ENCODE measurements around the gene ZBTB8A.
A peak's percentile ranks its signal among the peaks of the same experiment; 100 is the strongest.

ZBTB8A gene

GRCh38 chr1:32494711-32495337 is 44.4 kb upstream of the ZBTB8A start:
- H3K4me3 ChIP-seq (ENCODE audit: insufficient read depth in 1 of 2, low read depth in 1 of 2, low read length in 2 of 2), result no peak overlapping the region
- no peak overlapping the region for H4K91ac ChIP-seq (ENCODE audit: low read length)
- no peak overlapping the region for H3K9ac ChIP-seq (ENCODE audit: low read length)
- H3K23ac ChIP-seq (ENCODE audit: low read length in 2 of 2), result no peak overlapping the region
- H3K36me3 ChIP-seq (ENCODE audit: control insufficient read depth in 1 of 2, insufficient read depth in 2 of 2, low read depth in 1 of 2, low read length in 2 of 2), result no peaks in the 10 kb centered on the region
- H2AFZ ChIP-seq (ENCODE audit: low read depth, low read length), result no peak overlapping the region
- H4K8ac ChIP-seq (ENCODE audit: low read length), result no peak overlapping the region
- H3K14ac ChIP-seq (ENCODE audit: low read length in 2 of 2), result no peak overlapping the region
- no peak overlapping the region for H2BK120ac ChIP-seq (ENCODE audit: low read depth, low read length)
- no peaks in the 10 kb centered on the region for H3K79me1 ChIP-seq (replicated peaks; ENCODE audit: low read length, poor library complexity, severe bottlenecking)
- no peak overlapping the region for H3K4me2 ChIP-seq (ENCODE audit: low read length, poor library complexity, severe bottlenecking)
- H3K27me3 ChIP-seq (ENCODE audit: control insufficient read depth in 1 of 2, insufficient read depth in 1 of 2, low read length in 2 of 2), result no peaks in the 10 kb centered on the region
- no peak overlapping the region for H3K18ac ChIP-seq (ENCODE audit: low read depth in 1 of 2, low read length in 2 of 2)
- H3K4me1 ChIP-seq (ENCODE audit: control insufficient read depth, insufficient read depth, low read depth, low read length), result no peaks in the 10 kb centered on the region
- H3K27ac ChIP-seq (ENCODE audit: low read length, poor library complexity, severe bottlenecking), result no peak overlapping the region
- 92% methylated on average over 6 of the region's 7 CpGs for WGBS
- no peaks in the 10 kb centered on the region for H3K9me3 ChIP-seq (ENCODE audit: control insufficient read depth, low read length)
- no peak overlapping the region for H3K4ac ChIP-seq (ENCODE audit: low read depth in 1 of 2, low read length in 2 of 2)
- H2BK15ac ChIP-seq (ENCODE audit: low read depth, poor library complexity, severe bottlenecking), result no peak overlapping the region
- H2AK5ac ChIP-seq (ENCODE audit: low read length, severe bottlenecking), result no peak overlapping the region
- DNase-seq, result no peak
- no peak overlapping the region for H2BK5ac ChIP-seq (ENCODE audit: low read depth, low read length, poor library complexity, severe bottlenecking)
- H2BK12ac ChIP-seq (ENCODE audit: low read length in 2 of 2), result no peak overlapping the region

DNA sequence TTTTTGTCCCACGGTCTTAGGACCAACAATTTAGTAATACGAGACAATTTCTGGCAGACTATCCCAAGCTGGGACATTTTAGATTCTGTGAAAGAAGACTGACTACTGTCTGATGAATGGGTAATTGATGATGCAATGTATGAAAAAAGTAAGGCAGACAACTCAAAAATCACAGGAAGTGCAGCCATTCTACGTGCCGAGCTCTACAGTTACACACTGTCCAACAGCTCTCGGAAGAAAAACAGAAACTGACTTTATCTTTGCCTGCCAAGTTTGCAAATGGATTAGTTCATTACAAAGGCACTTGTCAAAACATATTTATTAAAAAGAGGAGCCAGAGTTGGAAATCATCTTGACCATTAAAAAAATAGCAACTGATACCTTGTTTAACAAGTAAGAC is 43.1 kb upstream of the ZBTB8A start:
- DNase-seq, result peak; percentile 48
- no peak overlapping the region for H3K27ac ChIP-seq (ENCODE audit: low read length, poor library complexity, severe bottlenecking)
- H3K4me1 ChIP-seq (ENCODE audit: control insufficient read depth, insufficient read depth, low read depth, low read length), result no peaks in the 10 kb centered on the region

GRCh38 chr1:32498751-32499150 is 40.5 kb upstream of the ZBTB8A start:
- Histone ChIP-seq H2BK15ac (ENCODE audit: low read depth, poor library complexity, severe bottlenecking) (no peak overlapping the region), H3K23ac (ENCODE audit: low read length in 2 of 2) (no peak overlapping the region), H3K36me3 (ENCODE audit: control insufficient read depth in 1 of 2, insufficient read depth in 2 of 2, low read depth in 1 of 2, low read length in 2 of 2) (no peaks in the 10 kb centered on the region), H4K91ac (ENCODE audit: low read length) (no peak overlapping the region), H3K4me3 (ENCODE audit: insufficient read depth in 1 of 2, low read depth in 1 of 2, low read length in 2 of 2) (no peak overlapping the region), H3K27me3 (ENCODE audit: control insufficient read depth in 1 of 2, insufficient read depth in 1 of 2, low read length in 2 of 2) (no peaks in the 10 kb centered on the region), H3K9me3 (ENCODE audit: control insufficient read depth, low read length) (no peaks in the 10 kb centered on the region), H3K4ac (ENCODE audit: low read depth in 1 of 2, low read length in 2 of 2) (no peak overlapping the region), H3K4me1 (ENCODE audit: control insufficient read depth, insufficient read depth, low read depth, low read length) (no peaks in the 10 kb centered on the region), H2AFZ (ENCODE audit: low read depth, low read length) (no peak overlapping the region), H3K79me1 (replicated peaks; ENCODE audit: low read length, poor library complexity, severe bottlenecking) (no peaks in the 10 kb centered on the region), H2BK12ac (ENCODE audit: low read length in 2 of 2) (no peak overlapping the region), H3K4me2 (ENCODE audit: low read length, poor library complexity, severe bottlenecking) (no peak overlapping the region), H2BK120ac (ENCODE audit: low read depth, low read length) (no peak overlapping the region), H3K9ac (ENCODE audit: low read length) (no peak overlapping the region), H3K18ac (ENCODE audit: low read depth in 1 of 2, low read length in 2 of 2) (no peak overlapping the region), H3K27ac (ENCODE audit: low read length, poor library complexity, severe bottlenecking) (no peak overlapping the region), H2BK5ac (ENCODE audit: low read depth, low read length, poor library complexity, severe bottlenecking) (no peak overlapping the region), H2AK5ac (ENCODE audit: low read length, severe bottlenecking) (no peak overlapping the region), H4K8ac (ENCODE audit: low read length) (peak overlapping the region; percentile 54), H3K14ac (ENCODE audit: low read length in 2 of 2) (no peak overlapping the region)
- 96% methylated on average over 8 of the region's 8 CpGs for WGBS
- DNase-seq, result no peak

More for the DNA sequence above, 43.1 kb upstream of the ZBTB8A start:
- no peaks in the 10 kb centered on the region for H3K27me3 ChIP-seq (ENCODE audit: control insufficient read depth in 1 of 2, insufficient read depth in 1 of 2, low read length in 2 of 2)
- no peak overlapping the region for H2AK5ac ChIP-seq (ENCODE audit: low read length, severe bottlenecking)
- no peak overlapping the region for H2BK15ac ChIP-seq (ENCODE audit: low read depth, poor library complexity, severe bottlenecking)
- no peak overlapping the region for H3K23ac ChIP-seq (ENCODE audit: low read length in 2 of 2)
- H2BK5ac ChIP-seq (ENCODE audit: low read depth, low read length, poor library complexity, severe bottlenecking), result no peak overlapping the region
- no peak overlapping the region for H2BK120ac ChIP-seq (ENCODE audit: low read depth, low read length)
- H2AFZ ChIP-seq (ENCODE audit: low read depth, low read length), result no peak overlapping the region
- H4K8ac ChIP-seq (ENCODE audit: low read length), result no peak overlapping the region
- H3K18ac ChIP-seq (ENCODE audit: low read depth in 1 of 2, low read length in 2 of 2), result no peak overlapping the region
- H3K4me2 ChIP-seq (ENCODE audit: low read length, poor library complexity, severe bottlenecking), result no peak overlapping the region
- 55% methylated on average over 4 of the region's 5 CpGs for WGBS
- H3K9ac ChIP-seq (ENCODE audit: low read length), result peak overlapping the region; percentile 62
- no peaks in the 10 kb centered on the region for H3K79me1 ChIP-seq (replicated peaks; ENCODE audit: low read length, poor library complexity, severe bottlenecking)
- H2BK12ac ChIP-seq (ENCODE audit: low read length in 2 of 2), result no peak overlapping the region
- peak overlapping the region in 1 of 2 experiments; percentile 30 for H3K4me3 ChIP-seq (ENCODE audit: insufficient read depth in 1 of 2, low read depth in 1 of 2, low read length in 2 of 2)
- no peak overlapping the region for H4K91ac ChIP-seq (ENCODE audit: low read length)
- H3K4ac ChIP-seq (ENCODE audit: low read depth in 1 of 2, low read length in 2 of 2), result no peak overlapping the region
- no peak overlapping the region for H3K14ac ChIP-seq (ENCODE audit: low read length in 2 of 2)
- H3K36me3 ChIP-seq (ENCODE audit: control insufficient read depth in 1 of 2, insufficient read depth in 2 of 2, low read depth in 1 of 2, low read length in 2 of 2), result no peaks in the 10 kb centered on the region
- no peaks in the 10 kb centered on the region for H3K9me3 ChIP-seq (ENCODE audit: control insufficient read depth, low read length)

- Histone ChIP-seq H2BK15ac (ENCODE audit: low read depth, poor library complexity, severe bottlenecking) (peak overlapping the region; percentile 94), H2BK120ac (ENCODE audit: low read depth, low read length) (peak overlapping the region; percentile 94), H2AFZ (ENCODE audit: low read depth, low read length) (peak overlapping the region; percentile 98)
Observed at GRCh38 chr1:32500387-32501209, 38.6 kb upstream of the ZBTB8A start.

More at GRCh38 chr1:32500387-32501209, 38.6 kb upstream of the ZBTB8A start:
- Histone ChIP-seq H2BK5ac (ENCODE audit: low read depth, low read length, poor library complexity, severe bottlenecking) (peak overlapping the region; percentile 79), H3K4me2 (ENCODE audit: low read length, poor library complexity, severe bottlenecking) (peak overlapping the region; percentile 69), H3K18ac (ENCODE audit: low read depth in 1 of 2, low read length in 2 of 2) (peak overlapping the region; percentile 96 to 97), H3K27ac (ENCODE audit: low read length, poor library complexity, severe bottlenecking) (peak overlapping the region; percentile 58), H3K23ac (ENCODE audit: low read length in 2 of 2) (peak overlapping the region in 1 of 2 experiments; percentile 92), H3K4me1 (ENCODE audit: control insufficient read depth, insufficient read depth, low read depth, low read length) (no peaks in the 10 kb centered on the region), H3K9ac (ENCODE audit: low read length) (peak overlapping the region; percentile 74), H3K4me3 (ENCODE audit: insufficient read depth in 1 of 2, low read depth in 1 of 2, low read length in 2 of 2) (peak overlapping the region; percentile 79 to 90), H3K79me1 (replicated peaks; ENCODE audit: low read length, poor library complexity, severe bottlenecking) (no peaks in the 10 kb centered on the region), H4K91ac (ENCODE audit: low read length) (peak overlapping the region; percentile 97), H3K4ac (ENCODE audit: low read depth in 1 of 2, low read length in 2 of 2) (peak overlapping the region; percentile 89 to 94), H2AK5ac (ENCODE audit: low read length, severe bottlenecking) (no peak overlapping the region), H3K9me3 (ENCODE audit: control insufficient read depth, low read length) (no peaks in the 10 kb centered on the region), H4K8ac (ENCODE audit: low read length) (peak overlapping the region; percentile 99), H3K14ac (ENCODE audit: low read length in 2 of 2) (peak overlapping the region in 1 of 2 experiments; percentile 94), H2BK12ac (ENCODE audit: low read length in 2 of 2) (peak overlapping the region in 1 of 2 experiments; percentile 75), H3K36me3 (ENCODE audit: control insufficient read depth in 1 of 2, insufficient read depth in 2 of 2, low read depth in 1 of 2, low read length in 2 of 2) (no peaks in the 10 kb centered on the region), H3K27me3 (ENCODE audit: control insufficient read depth in 1 of 2, insufficient read depth in 1 of 2, low read length in 2 of 2) (no peaks in the 10 kb centered on the region)
- WGBS, result under 1% methylated on average over 54 of the region's 99 CpGs
- DNase-seq, result peak; percentile 63
